NCI-H345 treated with DMSO at 0.1 percent for 48 hours (cell line): Measurements from ENCODE around the gene DLX3.
A peak's percentile ranks its signal among the peaks of the same experiment; 100 is the strongest.

Source experiments
- DNase-seq: peaks from one replicate; lab custom pipeline; 2025; ENCODE audit not compliant: unreplicated experiment; lab: John Stamatoyannopoulos, UW

DLX3 gene

DNA sequence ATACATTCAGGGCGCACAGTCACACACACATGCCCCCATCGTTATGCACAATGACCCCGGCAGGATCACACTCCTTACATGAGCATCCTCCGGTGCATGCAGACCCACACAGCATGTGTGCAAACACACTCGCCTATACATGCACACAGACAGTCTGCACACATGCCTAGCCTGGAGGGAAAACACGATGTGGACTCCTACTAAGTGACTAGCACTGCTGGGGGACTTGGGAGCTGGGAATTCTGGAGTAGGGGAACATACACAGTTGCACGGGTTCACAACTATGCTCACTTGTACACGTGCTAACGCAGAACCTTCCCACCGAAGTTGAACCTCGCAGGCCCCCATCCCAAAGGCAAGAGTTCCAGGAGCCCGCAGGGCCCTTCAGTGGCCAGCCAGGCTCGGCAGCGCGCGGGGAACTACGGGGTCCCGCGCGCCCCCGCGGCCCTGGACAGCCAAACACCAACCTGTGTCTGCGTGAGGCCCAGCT is 2.0 kb downstream of the DLX3 start:
- DNase-seq = no peak

GRCh38 chr17:49992191-49992932 is 2.7 kb downstream of the DLX3 start:
- DNase-seq = no peak

DNA sequence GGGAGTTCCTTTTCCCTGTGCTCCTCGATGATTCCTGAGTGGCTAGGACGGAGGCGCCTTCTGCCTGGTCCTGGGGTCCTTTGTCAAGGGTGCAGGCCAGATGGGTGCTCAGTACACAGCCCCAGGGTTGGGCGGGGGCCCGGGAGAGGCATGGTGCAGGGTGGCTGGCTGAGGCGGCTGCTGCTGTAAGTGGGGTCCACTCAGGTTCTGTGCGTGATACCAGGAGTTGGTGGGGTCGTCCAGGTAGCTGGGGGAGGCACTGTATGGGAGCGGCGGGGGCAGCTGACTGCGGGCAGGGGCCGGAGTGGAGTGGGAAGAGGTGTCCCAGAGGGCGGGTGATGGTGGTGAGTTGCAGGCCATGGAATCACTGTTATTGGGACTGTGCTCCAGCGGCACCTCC is 3.6 kb downstream of the DLX3 start:
- DNase-seq = no peak

DNA sequence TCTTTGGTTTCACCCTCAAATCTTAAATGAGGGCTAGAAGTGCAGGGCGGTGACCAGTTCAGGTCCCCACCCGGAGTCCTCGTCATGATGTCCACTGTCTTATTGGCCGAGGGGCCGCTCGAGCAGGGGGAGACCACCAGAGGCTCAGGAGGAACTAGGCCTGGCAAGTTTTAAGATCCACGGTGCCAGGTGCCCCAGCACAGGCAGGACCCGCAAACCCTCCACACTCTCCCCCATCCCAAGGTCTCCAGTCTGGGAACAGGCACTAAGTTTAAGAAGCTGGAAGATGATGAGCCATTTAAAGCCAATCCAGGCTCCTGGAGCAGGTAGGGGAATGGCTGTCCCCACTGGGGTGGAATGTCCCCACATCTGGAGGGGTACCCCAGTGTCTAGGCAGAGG is 4.1 kb downstream of the DLX3 start:
- DNase-seq = no peak

DNA sequence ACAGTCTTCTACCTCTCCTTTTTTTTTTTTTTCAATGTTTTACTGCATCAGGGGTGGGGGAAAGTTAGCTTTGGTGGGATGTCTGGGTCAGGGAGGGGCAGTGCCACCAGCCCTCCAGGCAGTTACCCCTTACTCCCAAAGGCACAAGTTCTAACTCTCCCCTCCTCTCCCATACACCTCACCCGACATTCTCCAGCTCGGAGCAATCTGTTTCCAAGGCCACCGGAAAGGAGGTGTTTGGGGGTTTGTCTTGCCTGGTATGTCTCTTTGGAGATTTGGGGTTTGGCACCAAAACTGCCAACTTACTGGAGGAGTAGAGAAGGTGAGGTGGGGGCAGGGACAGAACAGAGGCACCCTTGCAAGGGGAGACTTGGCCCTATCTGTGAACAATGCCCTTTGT is 4.7 kb downstream of the DLX3 start:
- no peak for DNase-seq

GRCh38 chr17:49989518-49989880 is 5.5 kb downstream of the DLX3 start:
- no peak for DNase-seq

DNA sequence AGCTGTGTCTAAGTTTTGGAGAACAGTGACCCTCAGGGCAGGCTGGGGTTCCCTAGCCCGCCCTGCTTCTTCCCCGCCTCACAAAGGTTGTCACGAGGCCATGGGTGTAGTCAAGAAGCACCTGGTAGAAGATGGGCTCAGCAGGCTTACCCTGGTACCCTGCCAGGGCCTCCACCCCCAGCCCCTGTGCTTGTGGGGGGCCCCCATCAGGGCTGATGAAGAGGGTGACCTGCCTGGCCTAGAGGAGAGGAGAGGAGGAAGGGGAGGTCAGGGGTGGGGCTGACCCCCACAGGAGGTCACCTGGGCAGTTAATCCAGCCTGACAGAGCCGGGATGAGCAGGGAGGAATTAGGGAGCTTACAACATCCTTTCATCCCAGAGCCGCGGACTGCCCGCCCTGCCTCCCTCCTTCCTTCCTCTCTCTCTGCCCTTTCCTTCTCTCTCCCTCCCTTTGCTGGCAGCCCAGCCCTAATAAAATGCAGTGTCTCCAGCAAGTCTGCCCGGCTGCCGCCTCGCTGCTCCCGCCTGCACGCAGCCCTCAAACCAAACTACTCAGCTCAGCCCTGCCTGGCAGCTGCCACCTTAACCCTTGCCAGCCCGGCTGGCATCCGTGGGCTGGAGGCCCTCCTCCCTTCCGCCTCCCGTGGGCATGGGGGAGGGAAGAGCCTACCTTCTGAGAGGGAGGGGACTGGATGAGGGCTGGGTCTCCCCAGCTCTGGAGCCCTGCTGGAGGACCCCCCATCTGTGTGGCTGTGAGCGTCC is 7.2 kb downstream of the DLX3 start:
- peak; percentile 9 for DNase-seq

- DNase-seq = no peak
Measured at GRCh38 chr17:49987290-49987585, 7.8 kb downstream of the DLX3 start.

DNA sequence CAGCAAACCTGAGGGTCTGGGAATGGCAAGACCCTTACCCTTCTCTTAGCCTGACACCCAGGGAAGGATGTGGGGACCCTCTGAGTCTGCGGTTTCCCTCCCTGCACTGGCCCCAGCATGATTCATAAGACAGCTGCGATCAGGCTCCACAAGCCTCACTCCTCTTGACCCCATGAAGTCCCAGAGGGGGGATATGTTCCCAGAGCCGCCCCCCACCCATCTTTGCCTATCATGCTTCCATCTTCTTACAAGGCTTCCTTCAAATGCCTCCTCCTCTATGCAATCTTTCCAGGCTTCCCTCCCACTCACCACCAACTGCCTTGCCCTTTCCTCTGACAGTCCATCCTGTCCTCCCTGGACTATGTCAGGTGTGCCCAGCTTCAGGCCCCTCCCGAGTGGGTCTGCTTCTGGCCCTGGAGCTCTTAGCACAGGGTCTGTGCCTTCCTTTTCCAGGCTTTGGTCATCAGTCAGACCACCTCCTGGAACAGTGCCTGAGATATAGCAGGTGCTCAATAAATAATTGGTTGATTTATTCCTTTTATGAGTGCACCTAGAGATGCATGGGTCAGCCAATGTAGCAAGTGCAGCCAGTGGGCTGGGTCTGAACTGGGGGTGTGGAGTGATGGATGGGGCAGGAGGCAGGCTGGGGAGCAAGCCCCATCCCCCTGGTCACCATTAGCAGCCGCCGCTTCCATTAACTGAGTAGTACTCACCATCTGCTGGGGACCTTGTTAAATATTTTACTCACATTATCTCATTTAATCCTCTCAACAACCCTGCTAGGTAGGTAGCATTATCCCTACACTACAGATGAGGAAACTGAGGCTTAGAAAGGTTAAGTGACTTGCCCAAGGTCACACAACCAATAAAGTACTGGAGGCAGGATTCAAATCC is 8.4 kb downstream of the DLX3 start:
- no peak for DNase-seq

DNA sequence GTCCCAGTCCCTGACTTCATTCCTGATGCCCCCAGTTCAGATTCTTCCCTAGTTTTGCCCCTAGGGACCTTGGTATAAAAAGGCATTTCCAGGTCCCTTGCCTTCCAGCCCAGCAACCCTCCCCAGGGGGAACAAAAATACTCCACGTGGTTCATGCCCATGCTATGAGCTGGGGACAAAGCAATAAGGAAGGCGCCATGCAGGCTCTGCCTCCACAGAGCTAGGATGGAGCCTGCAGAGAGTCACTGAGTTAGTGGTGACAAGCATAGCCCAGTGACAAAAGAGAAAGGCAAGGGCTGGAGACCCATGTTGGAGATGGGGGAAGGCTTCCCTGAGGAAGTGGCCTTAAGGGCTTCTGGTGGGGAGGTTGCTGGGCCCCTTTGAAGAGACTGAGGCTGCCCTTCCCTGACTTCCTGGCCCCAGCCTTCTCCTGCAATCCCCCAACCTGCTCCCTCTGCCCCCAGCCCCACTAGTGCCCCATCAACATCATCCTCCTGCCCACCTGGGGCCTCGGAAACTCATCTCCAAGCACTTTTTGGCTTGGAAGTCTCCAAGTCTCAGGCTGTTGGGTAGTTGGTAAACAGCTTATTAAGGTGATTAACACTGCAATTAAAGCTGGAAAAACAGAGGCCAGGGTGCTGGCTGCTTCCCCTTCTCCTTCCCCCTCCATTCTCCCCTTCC is 9.6 kb downstream of the DLX3 start:
- no peak for DNase-seq

DNA sequence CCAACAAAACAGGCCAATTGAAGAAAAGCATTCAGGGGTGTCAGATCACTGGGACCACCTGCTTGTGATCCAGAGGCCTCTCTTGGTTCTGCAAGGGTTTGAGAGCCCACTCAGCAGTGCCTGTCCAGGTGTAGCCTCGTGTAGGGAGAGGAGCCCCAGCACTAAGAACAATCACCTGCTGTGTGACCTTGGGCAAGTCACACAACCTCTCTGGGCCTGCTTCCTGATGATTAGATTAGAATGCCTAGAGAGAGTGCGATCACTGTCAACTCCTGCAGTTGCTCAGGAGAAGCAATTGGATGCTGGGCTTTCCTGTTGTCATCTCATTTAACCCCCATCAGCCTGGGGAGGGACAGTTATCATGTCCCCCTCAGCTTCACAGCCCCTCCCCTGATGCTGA is 10.2 kb downstream of the DLX3 start:
- DNase-seq = no peak

DNA sequence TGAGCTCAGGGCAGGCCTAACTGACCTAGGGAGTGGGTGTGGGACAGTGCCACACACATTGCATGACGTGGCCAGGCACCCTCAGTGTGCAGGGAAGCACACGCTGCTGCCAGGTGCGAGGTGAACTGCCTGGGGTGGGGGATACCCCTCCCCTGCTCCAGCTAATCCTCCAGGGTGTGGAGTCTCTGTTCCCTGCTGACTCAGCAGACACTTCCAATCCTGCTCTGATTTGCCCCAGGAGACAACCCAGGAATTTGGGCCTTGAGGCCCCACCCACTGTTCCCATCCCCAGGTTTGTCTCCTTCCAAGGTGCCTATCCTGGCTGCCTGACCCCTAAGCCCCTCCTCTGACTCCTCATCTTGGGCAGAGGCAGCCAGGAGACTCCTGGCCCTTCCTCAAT is 10.7 kb downstream of the DLX3 start:
- DNase-seq = no peak

DNA sequence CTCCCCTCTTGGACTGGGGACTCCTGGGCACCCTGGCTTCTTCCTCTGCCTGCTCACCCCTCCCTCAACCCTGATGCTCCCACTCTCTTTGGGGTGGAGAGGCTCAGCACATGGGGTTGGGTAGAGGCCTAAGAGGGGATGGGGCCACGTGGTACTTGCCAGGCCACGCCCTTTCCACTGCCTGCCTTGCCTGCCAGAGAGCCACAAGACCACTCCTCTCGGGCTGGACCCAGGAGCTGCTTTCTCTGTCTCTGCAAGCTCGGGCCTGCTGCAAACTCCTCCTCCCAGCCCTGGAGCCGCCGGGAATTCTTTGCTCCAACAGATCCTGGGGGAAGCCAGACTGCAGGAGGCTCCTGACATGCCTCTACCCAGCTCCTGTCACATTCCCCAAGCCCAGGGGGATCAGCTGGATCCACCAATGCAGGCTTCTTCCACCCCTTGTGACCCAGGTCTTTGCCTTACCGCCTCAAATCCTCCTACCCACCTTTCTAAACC is 14.3 kb downstream of the DLX3 start:
- DNase-seq = no peak

GRCh38 chr17:49979748-49980479 is 15.1 kb downstream of the DLX3 start:
- no peak for DNase-seq

DNA sequence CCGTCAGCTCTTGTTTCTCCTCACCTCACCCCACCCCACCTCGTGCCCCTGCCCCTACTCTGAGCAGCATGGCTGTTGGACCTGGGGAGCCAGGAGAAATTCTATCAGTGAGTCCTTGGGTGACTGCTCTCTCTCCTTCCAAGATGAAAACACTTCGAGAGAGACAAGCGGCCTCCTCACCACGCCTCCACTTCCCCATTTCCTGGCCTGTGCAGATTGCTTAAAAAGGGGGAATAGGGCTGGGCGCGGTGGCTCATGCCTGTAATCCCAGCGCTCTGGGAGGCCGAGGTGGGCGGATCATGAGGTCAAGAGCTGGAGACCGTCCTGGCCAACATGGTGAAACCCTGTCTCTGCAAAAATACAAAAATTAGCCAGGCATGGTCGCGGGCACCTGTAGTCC is 16.5 kb downstream of the DLX3 start:
- DNase-seq = no peak

- DNase-seq = no peak
Measured at GRCh38 chr17:49977463-49978389, 17.3 kb downstream of the DLX3 start.

DNA sequence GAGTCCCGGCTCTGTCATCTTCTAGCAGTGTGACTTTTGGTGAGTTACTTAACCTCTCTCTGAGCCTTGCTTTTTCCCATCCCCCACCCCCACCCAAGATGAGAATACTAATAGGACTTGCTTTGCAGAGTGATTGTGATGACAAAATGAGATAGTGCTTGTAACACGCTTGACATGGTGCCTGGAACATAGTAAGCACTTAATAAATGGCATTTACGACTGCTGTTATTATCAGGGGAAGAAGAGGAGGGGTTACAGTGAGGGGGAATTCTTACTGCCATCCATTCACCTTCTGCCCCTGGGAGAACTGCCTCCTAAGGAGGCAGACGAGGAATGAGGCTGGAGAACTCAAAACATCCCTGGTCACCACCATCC is 18.2 kb downstream of the DLX3 start:
- DNase-seq = no peak

DNA sequence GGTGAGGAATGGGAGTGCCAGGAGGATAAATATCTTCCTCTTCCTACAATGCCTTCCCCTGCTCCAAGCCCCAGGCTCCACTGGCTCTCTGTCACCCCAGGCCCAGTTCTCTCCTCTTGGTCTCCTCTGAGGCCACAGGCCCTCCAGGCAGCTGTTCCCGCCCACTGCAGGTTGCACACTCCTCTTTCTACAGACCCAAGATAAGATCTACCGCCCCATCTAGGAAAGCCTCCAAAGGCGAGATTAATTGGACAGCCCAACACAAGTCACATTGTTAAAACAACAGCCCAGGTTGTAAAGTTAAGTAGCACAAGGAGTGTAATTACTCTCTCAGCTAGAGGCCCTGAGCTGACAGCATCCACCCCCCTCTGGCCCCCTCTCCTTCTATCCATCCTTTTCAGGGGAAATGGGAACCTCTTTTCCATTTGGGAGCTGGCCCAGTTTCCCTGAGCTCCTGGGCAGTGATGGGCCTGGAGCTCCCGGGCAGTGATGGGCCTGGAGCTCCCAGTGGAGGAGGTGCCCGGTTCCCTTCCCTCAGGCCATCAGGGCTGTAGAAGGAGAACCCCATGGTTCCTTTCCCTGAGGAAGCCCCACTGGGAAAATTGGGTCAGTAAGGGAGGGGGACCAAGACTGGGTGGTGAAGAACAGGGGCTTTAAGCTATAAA is 18.7 kb downstream of the DLX3 start:
- no peak for DNase-seq

- no peak for DNase-seq
Measured at GRCh38 chr17:49975531-49975930, 19.5 kb downstream of the DLX3 start.
